Small intestine (tissue), 7 donors: ENCODE results near the gene SLN. TPM values are rescaled to one million over a fixed set of nuclear protein-coding genes. Genes with fewer than 3 reads are reported as not detected.

Source experiments
- DNase-seq, 2 donors: peaks; one replicate each; pipeline versions ENCODE4 v3.0.0 to v3.0.0-alpha.2; 2013
- FAIRE-seq: peaks from 2 replicates; lab custom pipeline; 2012; peaks lifted over from hg19 to GRCh38; lab: Jason Lieb, UNC
- H3K27ac ChIP-seq, 3 donors: one replicate each; pipeline ENCODE4 v1.5.1; 2013; ENCODE audit warnings: low read length in 2 of 3, mild to moderate bottlenecking in 2 of 3, control low read depth in 1 of 3, inconsistent platforms in 1 of 3, low read depth in 1 of 3, moderate library complexity in 1 of 3
- H3K27me3 ChIP-seq, 3 donors: one replicate each; pipeline ENCODE4 v1.6.1; 2013; ENCODE audit warnings: low read length in 3 of 3, inconsistent platforms in 1 of 3; ENCODE audit not compliant: control insufficient read depth in 3 of 3, insufficient read depth in 3 of 3
- H3K36me3 ChIP-seq, 3 donors: one replicate each; pipeline ENCODE4 v1.6.1; 2013; ENCODE audit warnings: low read length in 3 of 3, inconsistent platforms in 1 of 3, low read depth in 1 of 3, mild to moderate bottlenecking in 1 of 3, moderate library complexity in 1 of 3; ENCODE audit not compliant: control insufficient read depth in 3 of 3, insufficient read depth in 2 of 3
- H3K4me1 ChIP-seq, 3 donors: one replicate each; pipeline ENCODE4 v1.6.1; 2013; ENCODE audit warnings: low read length in 2 of 3, inconsistent platforms in 1 of 3, low read depth in 1 of 3, mild to moderate bottlenecking in 1 of 3, moderate library complexity in 1 of 3; ENCODE audit not compliant: control insufficient read depth in 3 of 3, insufficient read depth in 2 of 3
- H3K4me3 ChIP-seq, 3 donors: one replicate each; pipeline ENCODE4 v1.5.1; 2013; ENCODE audit warnings: low read length in 3 of 3, control low read depth in 1 of 3, inconsistent platforms in 1 of 3, low read depth in 1 of 3, mild to moderate bottlenecking in 1 of 3, moderate library complexity in 1 of 3
- H3K9me3 ChIP-seq, 2 donors: one replicate each; pipeline ENCODE4 v1.6.1; 2013; ENCODE audit warnings: low read depth in 1 of 2, low read length in 1 of 2; ENCODE audit not compliant: control insufficient read depth in 2 of 2, insufficient read depth in 1 of 2
- WGBS, 3 donors: extraction: QIAGEN DNeasy Blood & Tissue Kit; methylation state at CpG; one replicate each; pipeline ENCODE4 v1.1.7; 2013; 5-methylcytosine and 5-hydroxymethylcytosine counted together
- polyA plus RNA-seq, 4 donors: library from polyadenylated mRNA; stranded (reverse) in 3 of 4; unstranded in 1 of 4; fragments of 200-250 nt in 3 of 4; fragments of 120-200 nt in 1 of 4; gene quantifications; one replicate each; pipeline versions ENCODE4 v1.2.1 to v1.2.3, GENCODE V29; 2013
- donor health status: healthy with polysubstance abuse.
- donor health status: control.
- donor health status: control.
- donor health status: Bipolar disorder and iron deficiency.
- donor health status: healthy.

The SLN gene
- polyA plus RNA-seq, 4 donors: 0.15 to 6.2 TPM; not detected in 2

- DNase-seq: no peak
- FAIRE-seq: no peak
- Histone ChIP-seq H3K4me3 (no peak overlapping the region), H3K4me1 (no peaks in the 10 kb centered on the region), H3K9me3 (no peaks in the 10 kb centered on the region), H3K27ac (no peak overlapping the region), H3K36me3 (no peaks in the 10 kb centered on the region), H3K27me3 (peaks cover 0 to 4% (median 0%) of the 10 kb centered on the region in 3 donors)
- WGBS, 3 donors: 53 to 66% (median 60%) methylated on average over 6 of the region's 6 CpGs
Measured at GRCh38 chr11:107688322-107688918, 23.4 kb downstream of the SLN start.

GRCh38 chr11:107683807-107684206, 28.0 kb downstream of the SLN start:
- Histone ChIP-seq H3K27me3 (no peaks in the 10 kb centered on the region), H3K36me3 (no peaks in the 10 kb centered on the region), H3K27ac (no peak overlapping the region), H3K4me1 (no peaks in the 10 kb centered on the region), H3K4me3 (no peak overlapping the region), H3K9me3 (no peaks in the 10 kb centered on the region)
- peak; percentile 3 to 6 for DNase-seq
- 91 to 93% (median 93%) methylated on average over 2 of the region's 2 CpGs for WGBS, 3 donors
- FAIRE-seq: no peak

GRCh38 chr11:107683061-107683460, 28.8 kb downstream of the SLN start:
- Histone ChIP-seq H3K27ac (no peak overlapping the region), H3K36me3 (no peaks in the 10 kb centered on the region), H3K4me3 (no peak overlapping the region), H3K4me1 (no peaks in the 10 kb centered on the region), H3K9me3 (no peaks in the 10 kb centered on the region), H3K27me3 (no peaks in the 10 kb centered on the region)
- FAIRE-seq (no peak), DNase-seq (no peak)
- WGBS, 3 donors: 63 to 74% (median 66%) methylated on average over 2 of the region's 2 CpGs

- no peak overlapping the region for H3K4me3 ChIP-seq
- WGBS, 3 donors: 82 to 85% (median 84%) methylated on average over 5 of the region's 5 CpGs
- no peaks in the 10 kb centered on the region for H3K4me1 ChIP-seq
- H3K36me3 ChIP-seq: no peaks in the 10 kb centered on the region
- DNase-seq (no peak), FAIRE-seq (no peak)
- H3K27me3 ChIP-seq: no peaks in the 10 kb centered on the region
- no peaks in the 10 kb centered on the region for H3K9me3 ChIP-seq
- no peak overlapping the region for H3K27ac ChIP-seq
Measured at GRCh38 chr11:107682572-107682971, 29.3 kb downstream of the SLN start.

GRCh38 chr11:107682171-107682570, 29.7 kb downstream of the SLN start:
- no peaks in the 10 kb centered on the region for H3K9me3 ChIP-seq
- H3K36me3 ChIP-seq: no peaks in the 10 kb centered on the region
- DNase-seq (no peak), FAIRE-seq (no peak)
- no peaks in the 10 kb centered on the region for H3K4me1 ChIP-seq
- no peaks in the 10 kb centered on the region for H3K27me3 ChIP-seq
- no peak overlapping the region for H3K4me3 ChIP-seq
- no peak overlapping the region for H3K27ac ChIP-seq
- 84 to 88% (median 85%) methylated on average over 4 of the region's 4 CpGs for WGBS, 3 donors

- no peak for FAIRE-seq
- WGBS, 3 donors: 56 to 73% (median 58%) methylated on average over 4 of the region's 4 CpGs
- no peaks in the 10 kb centered on the region for H3K4me1 ChIP-seq
Measured at GRCh38 chr11:107679255-107680024, 32.4 kb downstream of the SLN start.

GRCh38 chr11:107678632-107678971, 33.3 kb downstream of the SLN start:
- 68 to 83% (median 81%) methylated on average over 6 of the region's 6 CpGs for WGBS, 3 donors
- no peaks in the 10 kb centered on the region for H3K9me3 ChIP-seq
- no peak overlapping the region for H3K4me3 ChIP-seq
- H3K4me1 ChIP-seq: no peaks in the 10 kb centered on the region
- FAIRE-seq (no peak), DNase-seq (no peak)
- H3K27me3 ChIP-seq: no peaks in the 10 kb centered on the region
- no peak overlapping the region for H3K27ac ChIP-seq
- H3K36me3 ChIP-seq: no peaks in the 10 kb centered on the region

More at GRCh38 chr11:107679255-107680024, 32.4 kb downstream of the SLN start:
- no peak overlapping the region for H3K27ac ChIP-seq
- no peak overlapping the region for H3K4me3 ChIP-seq
- H3K9me3 ChIP-seq: no peaks in the 10 kb centered on the region
- H3K27me3 ChIP-seq: no peaks in the 10 kb centered on the region
- no peak for DNase-seq
- H3K36me3 ChIP-seq: no peaks in the 10 kb centered on the region

GRCh38 chr11:107677924-107678631, 33.8 kb downstream of the SLN start:
- H3K27ac ChIP-seq: no peak overlapping the region
- DNase-seq: no peak
- no peaks in the 10 kb centered on the region for H3K4me1 ChIP-seq
- no peak for FAIRE-seq
- 69 to 86% (median 86%) methylated on average over 7 of the region's 7 CpGs for WGBS, 3 donors
- H3K4me3 ChIP-seq: no peak overlapping the region
- no peaks in the 10 kb centered on the region for H3K9me3 ChIP-seq
- H3K36me3 ChIP-seq: no peaks in the 10 kb centered on the region
- no peaks in the 10 kb centered on the region for H3K27me3 ChIP-seq
